ENCODE measurements around the gene PDLIM5.

PDLIM5 gene

GRCh38 chr4:94419549-94419948, 32.2 kb upstream of the PDLIM5 start:
- TF ChIP-seq POU6F1 (CRISPR knock-in tag; IDR thresholded peaks at IDR 0.05; ENCODE audit: borderline replicate concordance, low read depth) (no peak), ZFP3 (CRISPR knock-in tag; IDR thresholded peaks at IDR 0.05) (no peak), ISL1 (CRISPR knock-in tag; IDR thresholded peaks at IDR 0.05) (no peak), ZNF70 (CRISPR knock-in tag; IDR thresholded peaks at IDR 0.05) (no peak), PPARA (CRISPR knock-in tag; IDR thresholded peaks at IDR 0.05; ENCODE audit: borderline replicate concordance) (no peak), SNAI2 (CRISPR knock-in tag; IDR thresholded peaks at IDR 0.05) (no peak)

GRCh38 chr4:94419956-94420355, 31.8 kb upstream of the PDLIM5 start:
- no peak for ATAC-seq
- TF ChIP-seq ZNF70 (CRISPR knock-in tag; IDR thresholded peaks at IDR 0.05) (no peak), ZFP3 (CRISPR knock-in tag; IDR thresholded peaks at IDR 0.05) (no peak), GLIS3 (CRISPR knock-in tag; IDR thresholded peaks at IDR 0.05) (no peak), ZFP30 (CRISPR knock-in tag; IDR thresholded peaks at IDR 0.05) (no peak), SNAI2 (CRISPR knock-in tag; IDR thresholded peaks at IDR 0.05) (no peak), OSR1 (CRISPR knock-in tag; IDR thresholded peaks at IDR 0.05) (no peak)

More at GRCh38 chr4:94419549-94419948, 32.2 kb upstream of the PDLIM5 start:
- ATAC-seq, result no peak

- TF ChIP-seq CREB5 (CRISPR knock-in tag; IDR thresholded peaks at IDR 0.05; ENCODE audit: low read depth) (no peak), TOX (CRISPR knock-in tag; IDR thresholded peaks at IDR 0.05; ENCODE audit: borderline replicate concordance) (no peak), ESRRG (CRISPR knock-in tag; IDR thresholded peaks at IDR 0.05) (no peak), RARB (CRISPR knock-in tag; IDR thresholded peaks at IDR 0.05) (no peak), ISL1 (CRISPR knock-in tag; IDR thresholded peaks at IDR 0.05) (no peak), ARNTL (CRISPR knock-in tag; IDR thresholded peaks at IDR 0.05; ENCODE audit: borderline replicate concordance, low read depth) (no peak), PATZ1 (CRISPR knock-in tag; IDR thresholded peaks at IDR 0.05; ENCODE audit: borderline replicate concordance) (no peak), ZNF8 (CRISPR knock-in tag; IDR thresholded peaks at IDR 0.05) (no peak), POU6F1 (CRISPR knock-in tag; IDR thresholded peaks at IDR 0.05; ENCODE audit: borderline replicate concordance, low read depth) (no peak), SNAI2 (CRISPR knock-in tag; IDR thresholded peaks at IDR 0.05) (no peak), CSDC2 (CRISPR knock-in tag; IDR thresholded peaks at IDR 0.05) (no peak), TCF4 (CRISPR knock-in tag; IDR thresholded peaks at IDR 0.05; ENCODE audit: borderline replicate concordance) (no peak), BACH2 (CRISPR knock-in tag; IDR thresholded peaks at IDR 0.05; ENCODE audit: borderline replicate concordance) (no peak), ZNF565 (CRISPR knock-in tag; conservative IDR thresholded peaks at IDR 0.05; ENCODE audit: low read depth) (no peak), OSR1 (CRISPR knock-in tag; IDR thresholded peaks at IDR 0.05) (no peak), PPARA (CRISPR knock-in tag; IDR thresholded peaks at IDR 0.05; ENCODE audit: borderline replicate concordance) (no peak), ZFP3 (CRISPR knock-in tag; IDR thresholded peaks at IDR 0.05) (no peak), TSHZ2 (CRISPR knock-in tag; IDR thresholded peaks at IDR 0.05) (no peak)
- no peak for ATAC-seq
These were observed 31.4 kb upstream of the PDLIM5 start for GRCh38 chr4:94420356-94420755.

All from SK-N-SH treated with all-trans-retinoic acid at 6 μM for 48 hours (cell line).